K562 (cell line): ENCODE data around the gene ZIC2. TPM values are rescaled to one million over a fixed set of nuclear protein-coding genes. Genes with fewer than 3 reads are reported as not detected.
A peak's percentile ranks its signal among the peaks of the same experiment; 100 is the strongest.

Experiments used
- ATAC-seq: fragments of 200-7000 bp; cut with Tn5 transposase; 3 replicates; pipeline ENCODE4 v1.9.1; 2020; ENCODE audit warnings: moderate library complexity
- BruUV-seq: library from RNA; stranded (reverse); fragments of 400-500 nt; replicated peaks from 2 replicates; lab custom pipeline; 2021; lab: Mats Ljungman, UMichigan
- CTCF ChIA-PET: fragments of 300-600 bp; formaldehyde crosslinking; extraction: SDS; loops from one replicate; lab custom pipeline; 2021; ENCODE audit warnings: low intra/inter-chr PET ratio; lab: Yijun Ruan, JAX
- POLR2A ChIA-PET: fragments of 300-600, 350-650 bp; sonication (Branson Sonifier 250); formaldehyde crosslinking; extraction: SDS; loops from one replicate; lab custom pipeline; 2021; ENCODE audit warnings: antibody characterized with exemption, inconsistent platforms; lab: Yijun Ruan, JAX
- DNase-seq, 4 experiments: peaks; one replicate each; pipeline versions ENCODE4 v3.0.0 to v3.0.0-alpha.2; 2011 to 2018; ENCODE audit warnings: low spot score in 3 of 4, mixed read lengths in 3 of 4; ENCODE audit errors: extremely low read depth in 1 of 4
- FAIRE-seq: peaks from 2 replicates; lab custom pipeline; 2011; peaks lifted over from hg19 to GRCh38; lab: Jason Lieb, UNC
- H2AFZ ChIP-seq: 2 replicates; pipeline ENCODE4 v1.6.0; 2011; ENCODE audit warnings: low read depth, low read length, control low read depth, inconsistent platforms
- H3K27ac ChIP-seq: fragments of 200-600 bp; 3 replicates; pipeline ENCODE4 v1.8.0; 2011; ENCODE audit warnings: low read depth, mild to moderate bottlenecking, control low read depth, inconsistent platforms, low read length, moderate library complexity, mixed read lengths; ENCODE audit errors: extremely low read depth
- H3K27me3 ChIP-seq, 2 experiments: fragments of 300-600 bp in 1 of 2; 2 replicates in 1 of 2; 3 replicates in 1 of 2; pipeline versions ENCODE4 v1.6.0 to v1.8.0; 2011; ENCODE audit warnings: inconsistent platforms in 2 of 2, low read length in 2 of 2, mild to moderate bottlenecking in 1 of 2, mixed read lengths in 1 of 2, moderate library complexity in 1 of 2; ENCODE audit not compliant: control insufficient read depth in 2 of 2, insufficient read depth in 2 of 2
- H3K36me3 ChIP-seq: fragments of 300-600 bp; 3 replicates; pipeline ENCODE4 v1.8.0; 2011; ENCODE audit warnings: mild to moderate bottlenecking, low read length, inconsistent platforms; ENCODE audit not compliant: control insufficient read depth, insufficient read depth
- H3K4me1 ChIP-seq, 2 experiments: fragments of 200-600 bp in 1 of 2; replicated peaks in 1 of 2; 2 replicates in 1 of 2; 3 replicates in 1 of 2; pipeline versions ENCODE4 v1.5.1 to v1.8.0; 2011; ENCODE audit warnings: inconsistent platforms in 2 of 2, low read length in 2 of 2, mild to moderate bottlenecking in 1 of 2, mixed read lengths in 1 of 2, moderate library complexity in 1 of 2; ENCODE audit not compliant: control insufficient read depth in 2 of 2, insufficient read depth in 2 of 2
- H3K4me2 ChIP-seq: 2 replicates; pipeline ENCODE4 v1.6.1; 2011; ENCODE audit warnings: low read length, control low read depth, inconsistent platforms, mixed read lengths; ENCODE audit not compliant: insufficient read depth
- H3K4me3 ChIP-seq: fragments of 200-600 bp; sonication (generic), shearing (Covaris generic); 2 replicates; pipeline ENCODE4 v1.5.1; 2016; ENCODE audit warnings: control low read depth, inconsistent platforms
- H3K79me2 ChIP-seq: fragments of 200-600 bp; 3 replicates; pipeline ENCODE4 v1.8.0; 2011; ENCODE audit warnings: low read length, inconsistent platforms; ENCODE audit not compliant: control insufficient read depth, insufficient read depth
- H3K9ac ChIP-seq, 2 experiments: 2 replicates each; pipeline versions ENCODE4 v1.6.0 to v1.6.1; 2011; ENCODE audit warnings: low read depth in 2 of 2, low read length in 2 of 2, control low read depth in 1 of 2, inconsistent platforms in 1 of 2, mild to moderate bottlenecking in 1 of 2, mixed read lengths in 1 of 2; ENCODE audit not compliant: insufficient read depth in 1 of 2
- H3K9me1 ChIP-seq: one replicate; pipeline ENCODE4 v1.6.0; 2011; ENCODE audit warnings: inconsistent platforms, mild to moderate bottlenecking, low read length, moderate library complexity; ENCODE audit not compliant: control insufficient read depth, insufficient read depth
- H3K9me3 ChIP-seq: replicated peaks from 2 replicates; pipeline ENCODE4 v1.5.1; 2011; ENCODE audit warnings: low read depth, low read length, inconsistent platforms; ENCODE audit not compliant: control insufficient read depth, insufficient read depth
- H4K20me1 ChIP-seq: replicated peaks from 2 replicates; pipeline ENCODE4 v1.6.1; 2011; ENCODE audit warnings: low read length, inconsistent platforms, mixed read lengths; ENCODE audit not compliant: control insufficient read depth, insufficient read depth
- CTBP1 ChIP-seq: fragments of 450-650 bp; IDR thresholded peaks from 2 replicates; pipeline ENCODE4 v1.6.1; 2016; ENCODE audit warnings: borderline replicate concordance
- DDX20 ChIP-seq: fragments of 450-650 bp; IDR thresholded peaks from 2 replicates; pipeline ENCODE4 v1.6.1; 2016; ENCODE audit warnings: missing genetic modification characterization, low read depth, mild to moderate bottlenecking, missing compliant biosample characterization, moderate library complexity
- POLR2G ChIP-seq: fragments of 200-400 bp; formaldehyde crosslinking; IDR thresholded peaks from 2 replicates; pipeline ENCODE4 v1.6.1; 2017; ENCODE audit warnings: low read depth, mild to moderate bottlenecking, antibody characterized with exemption, low read length, moderate library complexity
- RBFOX2 ChIP-seq: fragments of 200-400 bp; formaldehyde crosslinking; IDR thresholded peaks from 2 replicates; pipeline ENCODE4 v1.6.1; 2017; ENCODE audit warnings: low read depth, mild to moderate bottlenecking, low read length, moderate library complexity
- SOX6 ChIP-seq: fragments of 450-650 bp; IDR thresholded peaks from 2 replicates; pipeline ENCODE4 v1.6.1; 2014; ENCODE audit warnings: mild to moderate bottlenecking
- TCF7 ChIP-seq: sonication (generic); IDR thresholded peaks from 2 replicates; pipeline ENCODE4 v1.6.1; 2016; ENCODE audit warnings: antibody characterized with exemption, borderline replicate concordance
- U2AF2 ChIP-seq: fragments of 200-400 bp; formaldehyde crosslinking; optimal IDR thresholded peaks from 2 replicates; pipeline ENCODE3; 2017; ENCODE audit warnings: low read depth, mild to moderate bottlenecking, low read length
- ZEB2 ChIP-seq: fragments of 450-650 bp; IDR thresholded peaks from 2 replicates; pipeline ENCODE4 v1.6.1; 2016
- WGBS: fragments of 100-300 bp; shearing (Covaris generic); methylation state at CpG from one replicate; pipeline ENCODE4 v1.1.6; 2016; ENCODE audit warnings: low coverage, mixed read lengths; ENCODE audit not compliant: insufficient coverage; ENCODE audit errors: missing lambda C conversion rate; 5-methylcytosine and 5-hydroxymethylcytosine counted together
- in situ Hi-C: fragments of 300-500 bp; cut with MboI; formaldehyde crosslinking; loops from 4 replicates; pipeline ENCODE4 v1.15.0; 2018; ENCODE audit warnings: inconsistent platforms, mixed read lengths
- intact Hi-C: fragments of 100-400 bp; cut with micrococcal nuclease; formaldehyde crosslinking; loops from 2 replicates; pipeline ENCODE4 v1.14.2; 2022
- polyA plus RNA-seq, 8 experiments: library from polyadenylated mRNA; depleted of rRNA in 4 of 8; stranded (reverse) in 5 of 8; unstranded in 3 of 8; fragments of >200 nt; fragmentation: Nextera tagmentation in 2 of 8; fragmentation: Illumina TruSeq in 1 of 8; extraction: Ambion mirVana in 2 of 8; extraction: Trizol in 1 of 8; gene quantifications; 2 replicates each; pipeline versions ENCODE4 v1.2.1 to v1.2.3, GENCODE V29; 2011 to 2014; ENCODE audit warnings: inconsistent platforms in 1 of 8, missing spikeins in 1 of 8
- total RNA-seq, 7 experiments: library from RNA; depleted of rRNA in 6 of 7; stranded (reverse); fragments of >200 nt in 6 of 7; fragmentation: Illumina TruSeq in 2 of 7; extraction: Trizol in 2 of 7; gene quantifications; 2 replicates each; pipeline versions ENCODE4 v1.2.1 to v1.2.3, GENCODE V29; 2011 to 2021; ENCODE audit warnings: low replicate concordance in 1 of 7
- TF ChIP-seq, protein P1 (sequence below): fragments of 200-800 bp; sonication (Bioruptor generic); IDR thresholded peaks from 2 replicates; pipeline ENCODE4 v1.6.1; 2017; ENCODE audit warnings: missing genetic modification characterization, missing compliant biosample characterization
- TF ChIP-seq, protein P2 (sequence below): fragments of 250-450 bp; sonication (Bioruptor Pico); IDR thresholded peaks from 2 replicates; pipeline ENCODE4 v1.5.0; 2021; ENCODE audit warnings: mild to moderate bottlenecking, moderate library complexity
- TF ChIP-seq, protein P3 (sequence below), 2 experiments: IDR thresholded peaks; 2 replicates each; pipeline ENCODE4 v1.6.1; 2011; ENCODE audit warnings: borderline replicate concordance in 1 of 2, control low read depth in 1 of 2, low read depth in 1 of 2, low read length in 1 of 2, mild to moderate bottlenecking in 1 of 2, mixed read lengths in 1 of 2, moderate library complexity in 1 of 2; ENCODE audit not compliant: insufficient read depth in 1 of 2, insufficient read length in 1 of 2, poor library complexity in 1 of 2, severe bottlenecking in 1 of 2; ENCODE audit errors: extremely low read depth in 1 of 2

Gene ZIC2
- total and polyA plus RNA-seq, 9 of the 15 experiments (the other 6 are each of a cell fraction or from before 2014, with no cell fraction given) = 1.8 to 18.0 (median 4.5) TPM

DNA sequence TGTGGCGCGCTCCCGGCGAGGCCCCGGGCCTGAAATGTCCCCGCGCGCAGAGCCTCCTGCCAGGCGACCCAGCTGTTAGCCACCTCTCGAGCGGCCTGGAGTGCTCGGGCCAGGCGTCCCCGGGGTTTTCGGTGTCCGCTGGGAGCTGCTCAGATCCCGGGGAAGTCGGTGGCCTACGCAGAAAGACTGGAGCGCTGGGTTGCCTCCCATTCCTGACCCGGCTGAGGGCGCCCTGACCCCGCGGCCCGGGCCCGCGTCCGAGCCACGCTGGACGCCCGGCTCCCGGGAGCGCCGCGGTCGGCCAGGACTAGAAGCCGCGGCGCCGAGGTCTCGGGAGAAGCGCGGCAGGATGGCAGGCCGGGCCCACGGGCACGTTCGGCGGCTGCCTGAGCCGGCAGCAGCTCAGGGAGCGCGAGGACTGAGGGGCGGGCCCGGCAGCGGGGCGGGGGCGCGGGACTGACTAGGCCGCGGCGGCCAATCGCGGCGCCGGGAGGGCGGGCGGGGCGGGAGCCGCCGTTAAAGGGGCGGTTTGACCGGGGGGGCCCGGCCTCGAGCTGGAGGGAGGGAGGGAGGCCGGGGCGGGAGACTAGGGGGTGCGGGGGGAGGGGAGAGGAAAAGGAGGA lies 1.3 kb upstream of the ZIC2 start (continued):
- no peak for TF ChIP-seq ZEB2
- TF ChIP-seq, protein P1, sequence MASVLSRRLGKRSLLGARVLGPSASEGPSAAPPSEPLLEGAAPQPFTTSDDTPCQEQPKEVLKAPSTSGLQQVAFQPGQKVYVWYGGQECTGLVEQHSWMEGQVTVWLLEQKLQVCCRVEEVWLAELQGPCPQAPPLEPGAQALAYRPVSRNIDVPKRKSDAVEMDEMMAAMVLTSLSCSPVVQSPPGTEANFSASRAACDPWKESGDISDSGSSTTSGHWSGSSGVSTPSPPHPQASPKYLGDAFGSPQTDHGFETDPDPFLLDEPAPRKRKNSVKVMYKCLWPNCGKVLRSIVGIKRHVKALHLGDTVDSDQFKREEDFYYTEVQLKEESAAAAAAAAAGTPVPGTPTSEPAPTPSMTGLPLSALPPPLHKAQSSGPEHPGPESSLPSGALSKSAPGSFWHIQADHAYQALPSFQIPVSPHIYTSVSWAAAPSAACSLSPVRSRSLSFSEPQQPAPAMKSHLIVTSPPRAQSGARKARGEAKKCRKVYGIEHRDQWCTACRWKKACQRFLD (CRISPR knock-in tag) = no peak
- no peak for TF ChIP-seq U2AF2
- TF ChIP-seq, all 486 proteins: peak for 42

DNA sequence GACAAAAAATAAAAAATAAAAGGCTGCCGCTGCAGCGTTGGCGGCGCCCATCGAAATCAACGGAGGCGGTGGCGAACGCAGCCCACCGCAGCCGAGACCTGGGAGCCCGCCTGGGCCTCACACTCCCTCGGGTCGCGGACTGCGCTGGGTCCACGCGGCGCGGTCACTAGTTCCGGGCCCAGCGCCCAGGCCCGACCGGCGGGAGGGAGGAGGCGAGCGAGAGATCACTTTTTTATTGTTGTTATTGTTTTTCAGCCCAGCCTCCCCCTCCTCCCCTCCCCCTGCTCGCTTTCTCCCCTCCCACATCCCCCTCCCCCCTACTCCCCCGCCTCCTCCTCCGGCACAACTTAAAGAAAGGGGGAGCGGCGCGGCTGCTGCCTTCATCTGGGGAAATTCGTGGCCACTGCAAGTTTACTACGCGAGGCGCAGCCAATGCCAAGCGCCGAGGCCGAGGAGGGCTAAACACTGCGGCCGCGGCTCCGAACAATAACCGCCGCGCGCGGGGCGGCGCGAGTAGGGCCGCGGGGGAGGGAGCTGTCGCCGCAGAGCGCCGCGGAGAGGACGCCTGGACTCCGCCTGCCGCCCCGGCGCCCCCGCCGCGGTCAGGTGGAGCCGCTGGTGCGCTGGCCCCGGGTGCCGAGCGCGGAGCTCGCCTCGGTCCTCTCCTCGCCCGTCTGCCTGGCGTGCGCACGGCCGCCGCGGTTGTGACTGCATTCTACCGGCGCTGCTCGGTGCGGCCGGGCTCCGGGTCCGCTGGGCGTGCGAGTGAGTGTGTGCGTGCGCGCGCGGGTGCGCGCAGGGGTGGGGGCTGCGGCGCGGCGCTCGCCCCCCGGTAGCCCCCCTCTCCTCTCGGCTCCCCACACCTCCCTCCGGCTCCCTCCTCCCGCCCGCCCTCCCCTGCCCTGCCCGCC lies 505 bp upstream of the ZIC2 start:
- peak overlapping the region; percentile 92 for H3K27ac ChIP-seq
- BruUV-seq = no TSS peak
- no peaks in the 10 kb centered on the region for H3K27me3 ChIP-seq
- H3K36me3 ChIP-seq = peaks cover 11% of the 10 kb centered on the region; the same call in 1 of the 3 replicates
- peak overlapping the region; percentile 59 for H3K4me3 ChIP-seq
- peaks cover 5 to 46% of the 10 kb centered on the region in 2 experiments; a peak in 3 of 5 replicates for H3K4me1 ChIP-seq
- ChIA-PET CTCF (no interaction called here), POLR2A (interaction anchor here (0.6 to 2.6 kb wide), 8 partner anchors 10 to 523 kb away, joined by 3 to 14 read pairs (median 3); partner anchors contain the start of genes PCCA and ZIC5)
- H3K9me1 ChIP-seq = no peaks in the 10 kb centered on the region
- peak; percentile 66 to 81 (median 75) for DNase-seq
- H3K79me2 ChIP-seq = peaks cover 31% of the 10 kb centered on the region
- intact Hi-C loops = loop anchor here (5.0 kb wide), 1 partner anchor 256 kb away; no protein-coding TSS in a partner anchor
- in situ Hi-C loops = no loop called here
- no peaks in the 10 kb centered on the region for H4K20me1 ChIP-seq
- no peaks in the 10 kb centered on the region for H3K9me3 ChIP-seq
- H3K9ac ChIP-seq = peak overlapping the region; percentile 63 to 96
- ATAC-seq = peak; percentile 68
- peak overlapping the region; percentile 85 for H3K4me2 ChIP-seq
- peak overlapping the region; percentile 76 for H2AFZ ChIP-seq
- FAIRE-seq = peak; percentile 26
- 0% methylated on average over 25 of the region's 110 CpGs for WGBS
- TF ChIP-seq, protein P2, sequence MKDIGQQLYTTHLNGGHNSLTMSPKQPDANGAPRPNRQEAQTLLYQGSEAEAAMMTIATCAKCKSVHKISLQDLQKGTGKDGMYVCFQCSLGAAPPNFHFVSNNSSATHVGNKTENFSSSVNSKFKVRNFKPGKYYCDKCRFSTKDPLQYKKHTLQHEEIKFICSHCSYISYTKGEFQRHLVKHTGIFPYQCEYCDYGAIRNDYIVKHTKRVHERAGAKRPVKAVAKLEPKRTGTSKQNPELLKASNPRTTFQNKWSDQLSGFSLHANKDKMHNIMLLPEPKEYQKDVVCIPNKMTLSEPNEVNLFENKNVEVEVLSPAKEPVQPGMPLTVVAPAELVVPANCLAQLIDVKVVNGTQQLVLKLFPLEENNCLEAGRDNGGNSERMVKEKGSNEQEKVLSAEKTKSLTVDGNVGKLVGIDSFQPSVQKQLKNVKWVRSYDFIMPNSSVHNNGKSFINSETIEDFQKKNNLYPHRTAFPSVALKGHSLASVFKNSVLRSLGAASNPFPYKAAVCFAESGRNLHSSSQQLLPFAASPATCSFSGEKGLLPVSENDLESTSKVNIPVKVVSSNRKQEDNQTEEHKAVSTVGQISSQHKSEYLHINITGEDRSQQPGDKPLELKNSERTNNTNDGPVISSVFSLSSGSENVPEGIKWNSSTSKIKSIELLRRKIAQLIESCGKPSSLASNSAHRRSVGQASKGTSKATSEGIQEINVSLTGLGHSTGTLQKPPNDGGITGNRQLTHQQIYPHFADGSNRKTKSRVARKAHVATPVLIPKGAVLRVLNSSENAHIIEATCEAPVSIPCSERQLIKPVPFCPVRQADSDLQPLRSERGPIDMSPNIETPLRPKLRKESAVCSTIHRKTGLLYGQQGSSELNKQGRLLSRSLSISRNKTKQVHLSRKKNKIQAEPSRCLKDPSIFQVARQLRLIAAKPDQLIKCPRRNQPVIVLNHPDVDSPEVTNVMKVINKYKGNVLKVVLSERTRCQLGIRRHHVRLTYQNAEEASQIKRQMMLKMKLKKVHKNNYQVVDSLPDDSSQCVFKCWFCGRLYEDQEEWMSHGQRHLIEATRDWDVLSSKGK = no peak
- TF ChIP-seq POLR2G (peak; percentile 83), DDX20 (tag) (no peak), TCF7 (no peak), RBFOX2 (peak; percentile 77), CTBP1 (peak; percentile 97), SOX6 (peak; percentile 7; the same call in 1 of the 2 replicates)
- TF ChIP-seq, protein P3, sequence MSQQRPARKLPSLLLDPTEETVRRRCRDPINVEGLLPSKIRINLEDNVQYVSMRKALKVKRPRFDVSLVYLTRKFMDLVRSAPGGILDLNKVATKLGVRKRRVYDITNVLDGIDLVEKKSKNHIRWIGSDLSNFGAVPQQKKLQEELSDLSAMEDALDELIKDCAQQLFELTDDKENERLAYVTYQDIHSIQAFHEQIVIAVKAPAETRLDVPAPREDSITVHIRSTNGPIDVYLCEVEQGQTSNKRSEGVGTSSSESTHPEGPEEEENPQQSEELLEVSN (IDR thresholded peaks at IDR 0.05; ENCODE audit: borderline replicate concordance in 1 of 2, extremely low read depth in 1 of 2, insufficient read depth in 1 of 2, insufficient read length in 1 of 2, low read depth in 1 of 2, low read length in 1 of 2, poor library complexity in 1 of 2, severe bottlenecking in 1 of 2) = peak; percentile 51 to 67
